Stimulated activated CD4-positive, alpha-beta T cell treated with anti-CD3 and anti-CD28 coated beads, Interleukin-2, amount 100 ng/mL, for 24 hours (primary cell): Measurements from ENCODE around the gene ZFHX3.
A peak's percentile ranks its signal among the peaks of the same experiment; 100 is the strongest.

ENCODE experiments used
- DNase-seq, 2 donors: peaks; one replicate each; pipeline ENCODE4 v3.0.0-alpha.2; 2020

Gene ZFHX3

DNA sequence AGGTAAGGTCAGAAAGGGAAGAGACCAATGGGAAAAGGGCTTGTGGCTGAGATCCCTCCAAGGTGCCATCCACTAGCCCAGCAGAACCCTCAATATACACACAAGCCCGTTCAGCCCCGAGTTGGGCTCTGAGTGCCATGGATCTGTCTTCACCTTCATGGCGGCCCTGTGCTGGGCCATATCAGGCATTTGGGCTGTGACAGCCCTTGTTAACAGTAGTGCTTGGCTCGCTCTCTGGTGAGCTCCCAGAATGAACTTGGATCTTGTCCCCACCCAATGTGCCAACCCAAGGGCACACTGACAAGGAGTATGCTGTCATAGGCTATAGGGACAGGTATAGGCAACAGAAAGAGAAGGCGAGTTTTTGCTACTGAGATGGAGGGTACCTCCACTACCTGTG, 182.7 kb downstream of the ZFHX3 start:
- no peak for DNase-seq

GRCh38 chr16:72864130-72864833, 183.6 kb downstream of the ZFHX3 start:
- DNase-seq, result no peak

- no peak for DNase-seq
Measured at GRCh38 chr16:72862090-72862489, 185.8 kb downstream of the ZFHX3 start.

DNA sequence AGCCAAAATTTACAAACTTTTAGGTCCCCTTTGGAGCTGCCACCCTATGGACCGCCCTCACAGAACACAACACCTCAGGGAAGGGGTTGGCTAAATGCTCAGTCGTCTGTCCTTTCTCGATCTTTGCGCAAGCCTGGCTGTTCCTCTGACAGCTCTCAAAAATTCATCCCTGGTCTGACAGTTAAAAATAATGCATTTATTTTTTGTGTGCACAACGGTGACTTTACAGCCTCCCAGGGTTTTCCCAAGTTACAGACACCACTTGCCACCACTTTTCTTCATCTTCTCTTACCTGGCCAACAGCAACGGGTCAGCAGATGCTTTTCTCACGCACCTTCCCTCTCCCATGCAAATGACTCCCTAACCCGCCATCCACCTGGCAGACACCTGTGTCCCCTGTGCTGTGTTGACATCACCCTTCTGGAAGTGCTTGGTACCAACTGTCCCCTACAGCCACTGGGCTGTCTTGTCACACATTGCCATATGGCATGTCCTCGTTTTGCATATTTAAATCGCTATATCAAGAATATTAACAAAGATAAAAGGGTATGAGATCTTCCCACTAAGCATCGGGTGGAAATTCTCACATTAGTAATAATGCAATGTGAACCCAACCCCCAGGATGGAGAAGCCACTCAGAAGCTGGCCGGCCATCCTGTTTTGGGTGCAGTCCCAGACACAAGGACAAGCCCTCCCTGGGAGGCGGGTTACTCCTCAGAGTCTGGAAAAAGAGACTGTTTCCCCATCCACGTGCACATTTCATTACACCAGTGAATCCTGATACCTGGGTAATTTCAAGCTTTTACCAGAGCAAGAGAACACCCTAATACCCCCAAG, 187.0 kb downstream of the ZFHX3 start:
- no peak for DNase-seq

DNA sequence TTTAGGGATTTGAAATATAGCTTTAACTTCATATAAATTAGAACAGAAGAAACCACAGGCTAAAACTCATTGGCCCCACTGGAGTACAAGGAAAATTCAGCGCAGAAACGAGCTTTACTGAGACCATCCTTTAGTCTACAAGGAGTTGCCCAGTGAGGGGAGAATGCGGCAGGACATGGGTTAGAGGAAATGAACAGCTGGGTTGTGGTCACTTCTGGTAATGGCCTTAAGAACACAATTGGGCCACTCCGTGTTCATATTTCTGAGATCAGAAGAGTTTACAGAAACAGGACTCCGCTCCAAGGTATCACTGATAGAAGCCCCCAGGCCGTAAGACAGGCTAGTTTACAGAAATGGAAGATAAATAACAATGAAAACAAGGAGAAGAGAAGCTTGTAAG, 188.3 kb downstream of the ZFHX3 start:
- no peak for DNase-seq

DNA sequence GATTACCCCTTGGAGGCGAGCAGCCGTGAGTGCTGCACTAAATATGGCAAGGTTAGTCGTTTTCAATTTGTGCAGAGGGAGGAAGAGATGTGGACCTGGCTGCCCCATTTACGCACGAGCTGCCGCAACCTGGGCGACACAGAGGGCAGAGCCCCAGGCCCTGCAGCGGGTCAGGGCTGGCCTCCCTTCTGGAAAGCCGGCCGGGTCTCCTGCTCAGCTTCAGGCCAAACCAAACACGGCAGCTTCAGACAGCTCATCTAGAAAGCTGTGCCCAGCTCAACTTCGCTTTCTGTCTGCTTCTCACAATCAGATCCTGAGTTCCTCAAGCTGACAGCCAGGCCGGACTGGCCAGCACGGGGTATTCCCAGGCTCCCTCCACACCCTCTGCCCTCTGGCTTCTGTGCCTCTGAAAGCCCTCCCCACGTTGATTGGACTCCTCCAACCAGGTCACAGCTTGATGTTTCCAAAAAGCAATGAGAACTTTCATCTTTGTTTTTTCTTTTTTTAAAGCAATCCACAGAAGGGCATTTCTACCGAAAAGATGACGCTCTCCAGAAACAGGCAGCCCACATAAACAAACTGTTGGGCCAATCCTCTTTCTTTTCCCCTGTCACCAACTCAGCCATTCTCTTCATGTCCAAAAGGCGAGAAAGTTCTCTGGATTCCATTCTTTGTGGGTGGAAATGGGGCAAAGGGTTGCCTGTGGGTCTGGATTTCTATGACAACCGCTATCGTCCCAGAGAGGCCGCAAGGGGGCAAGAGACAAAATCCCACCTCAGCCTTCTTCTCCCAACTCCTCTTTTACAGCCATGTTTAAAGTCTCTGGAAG, 189.0 kb downstream of the ZFHX3 start:
- DNase-seq, result no peak

DNA sequence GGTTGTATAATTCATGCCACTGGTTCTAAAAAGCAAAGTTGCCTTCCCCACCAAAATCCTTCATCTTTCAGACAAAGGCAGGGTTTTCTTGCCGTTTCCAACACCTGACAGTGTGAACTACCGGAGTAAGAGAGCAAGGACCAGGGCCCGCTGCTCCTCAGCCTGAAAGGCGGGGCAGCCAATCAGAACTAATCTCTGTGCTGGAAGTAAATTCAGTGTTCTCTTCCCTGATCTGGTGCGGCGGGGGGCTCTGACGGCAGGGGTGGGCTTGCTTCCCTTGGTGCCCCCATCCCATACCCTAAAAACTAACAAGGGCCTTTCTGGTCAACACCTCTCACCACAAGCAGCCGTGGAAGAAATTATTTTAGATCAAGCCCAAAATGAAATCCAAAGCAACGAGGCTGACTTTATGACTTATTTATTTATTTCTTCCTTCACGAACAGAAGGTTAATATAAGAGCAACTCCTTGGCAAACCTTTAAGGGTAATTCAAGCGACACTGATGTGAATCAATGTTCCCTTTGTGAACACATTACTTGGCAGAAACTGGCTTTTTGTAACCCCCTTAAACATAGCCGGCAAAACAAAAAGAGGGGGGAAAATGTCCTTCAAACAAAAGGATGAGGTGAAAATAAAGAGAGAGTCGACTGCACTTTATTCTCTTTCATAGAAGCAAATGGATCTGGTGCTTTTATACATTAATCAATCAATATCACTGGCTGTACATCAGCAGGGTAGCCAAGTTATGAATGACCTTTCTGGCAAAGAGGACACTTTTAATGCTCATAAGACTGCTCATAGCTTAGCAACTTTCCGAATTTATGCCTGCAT, 189.9 kb downstream of the ZFHX3 start:
- DNase-seq, result no peak

DNA sequence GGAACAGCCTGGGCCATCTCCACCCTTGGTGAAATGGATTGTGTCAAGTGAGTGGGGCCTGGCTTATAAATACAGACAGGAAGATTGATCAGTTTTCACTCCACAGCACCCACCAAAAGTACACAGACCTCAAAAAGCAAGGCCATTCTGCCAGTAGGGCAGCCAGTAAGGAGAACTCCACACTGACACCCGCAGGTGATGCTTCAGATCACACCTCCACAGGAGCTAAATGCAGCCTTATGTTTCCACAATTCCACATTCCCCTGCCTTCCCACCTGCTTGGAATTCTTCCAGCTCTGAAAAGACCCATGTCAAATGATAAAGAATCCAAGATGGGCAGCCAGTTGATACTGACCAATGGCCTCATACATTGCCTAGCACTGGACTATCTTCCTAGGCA, 191.1 kb downstream of the ZFHX3 start:
- peak in 1 of 2 donors; percentile 20 for DNase-seq

DNA sequence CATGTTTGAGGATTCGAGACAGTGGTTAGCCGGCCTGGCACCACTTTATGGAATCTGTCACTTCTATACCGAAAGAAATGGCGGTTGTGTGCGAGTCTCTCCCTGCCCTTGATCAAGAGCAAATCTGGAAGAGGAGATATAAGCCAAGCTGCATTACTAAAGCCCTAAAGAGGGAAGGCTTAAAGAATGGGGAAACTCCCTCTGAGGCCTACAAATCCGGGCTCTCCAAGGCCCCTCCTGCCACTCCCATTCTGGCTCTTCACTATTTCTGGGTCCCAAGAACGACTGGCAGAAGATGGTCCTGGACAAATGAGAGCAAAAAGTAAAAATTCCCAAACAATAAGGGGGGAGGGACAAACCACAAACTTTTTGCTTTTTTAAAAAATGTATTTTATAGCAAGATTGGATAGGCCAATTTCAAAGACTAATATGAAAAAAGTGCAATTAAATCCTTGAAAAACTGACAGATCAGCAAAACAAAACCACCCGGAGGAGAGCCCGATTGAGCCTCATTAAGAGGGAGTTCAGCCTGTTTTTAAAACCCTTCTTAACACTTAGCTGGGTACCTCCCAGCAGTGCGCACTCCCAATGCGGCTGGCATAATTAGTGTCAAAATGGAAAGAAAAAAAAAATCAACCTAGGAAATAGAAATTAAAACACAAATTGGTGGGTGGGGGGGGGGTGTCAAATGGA, 193.5 kb downstream of the ZFHX3 start:
- no peak for DNase-seq

DNA sequence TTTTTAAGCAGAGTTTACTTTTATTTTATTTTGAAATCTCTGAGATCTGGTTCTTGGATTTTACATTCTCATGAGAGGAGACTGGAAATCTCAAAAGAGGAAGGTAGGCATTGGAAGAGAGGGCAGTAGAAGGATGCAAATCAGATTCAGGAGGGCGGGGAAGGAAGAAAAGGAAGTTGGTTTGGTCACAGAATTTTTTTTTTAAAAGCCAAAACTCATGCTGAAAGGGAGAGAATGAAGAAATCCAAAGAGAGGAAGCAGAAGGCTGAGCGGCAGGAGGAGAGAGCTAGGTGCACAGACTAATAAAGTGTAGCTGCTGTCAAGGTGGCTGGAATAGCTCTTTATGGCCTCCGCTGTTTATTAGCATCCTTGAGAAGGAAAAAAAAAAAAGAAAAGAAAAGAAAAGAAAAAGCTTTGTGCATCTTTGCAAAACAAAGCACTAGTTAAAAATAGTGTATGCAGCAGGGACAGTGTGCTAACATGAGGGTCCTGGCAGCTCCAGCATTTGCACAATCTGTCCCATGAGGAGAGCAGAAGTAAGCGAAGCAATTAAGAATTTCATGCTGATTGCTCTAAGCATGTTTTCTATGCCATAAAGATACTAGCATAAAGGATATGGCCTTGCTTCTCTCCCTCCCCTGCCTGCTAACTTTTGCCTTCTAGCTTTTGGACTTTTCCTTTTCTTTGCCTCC, 194.2 kb downstream of the ZFHX3 start:
- DNase-seq, result no peak

DNA sequence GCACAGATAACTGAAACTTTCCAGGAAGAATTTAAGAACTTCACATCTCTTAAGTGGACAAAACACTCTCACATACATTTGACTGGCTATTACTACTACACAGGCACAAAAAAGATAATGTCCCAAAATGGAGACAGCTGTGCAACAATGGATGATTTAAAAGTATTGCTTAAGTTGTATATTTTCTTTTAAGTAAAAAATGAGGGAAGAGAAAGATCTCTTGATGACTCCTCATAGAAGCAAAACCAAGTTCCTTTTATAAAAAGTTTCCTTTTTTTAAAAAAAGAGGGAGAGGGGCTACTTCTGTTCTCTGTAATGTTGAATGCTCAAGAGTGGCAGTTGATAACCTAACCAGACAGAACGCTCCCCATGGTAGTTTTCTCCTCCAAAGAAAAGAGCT, 195.5 kb downstream of the ZFHX3 start:
- no peak for DNase-seq

GRCh38 chr16:72850853-72851252, 197.1 kb downstream of the ZFHX3 start:
- DNase-seq, result no peak

- DNase-seq, result no peak
Measured at GRCh38 chr16:72850021-72850420, 197.9 kb downstream of the ZFHX3 start.

DNA sequence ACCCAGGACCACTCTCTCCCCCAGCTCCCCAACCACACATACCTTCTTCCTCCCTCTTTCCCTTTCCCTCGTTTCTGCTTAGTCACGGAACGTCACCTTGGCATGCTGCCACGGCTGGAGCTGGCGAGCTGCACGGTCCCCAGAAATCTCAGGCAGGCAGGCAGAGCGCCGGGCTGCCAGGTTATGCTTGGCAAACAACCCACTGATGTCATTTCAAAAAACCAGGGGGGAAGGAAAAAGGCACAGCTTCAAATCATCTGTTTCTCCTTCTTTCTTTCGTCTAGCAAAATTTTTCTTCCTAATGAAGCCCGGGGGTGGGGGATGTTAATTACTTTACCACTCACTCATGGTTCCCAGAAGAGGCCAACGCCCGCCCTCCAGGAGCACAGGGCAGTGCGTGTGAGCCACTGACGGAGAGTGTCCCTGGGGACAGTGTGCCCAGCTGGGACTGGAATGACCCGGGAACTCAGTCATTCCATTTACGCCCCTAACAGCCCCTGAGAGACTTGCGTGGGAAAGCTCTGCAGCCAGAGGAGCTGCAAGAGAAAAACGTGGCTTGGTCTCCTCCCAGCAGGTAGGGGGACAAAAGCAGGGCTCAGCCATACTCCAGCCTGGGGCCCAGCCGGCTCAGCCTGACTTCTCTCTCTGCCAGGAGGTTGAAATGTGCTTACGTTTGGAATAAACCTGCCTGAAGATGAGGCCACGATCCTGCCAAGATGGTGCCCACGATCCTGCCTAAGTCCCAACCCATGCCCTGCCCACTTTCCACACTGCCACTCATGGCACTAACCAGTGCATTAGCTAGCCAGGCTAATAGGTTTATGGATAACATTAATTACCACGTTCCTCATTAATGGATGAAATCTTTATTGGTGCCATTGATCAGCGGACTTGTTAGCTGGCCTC, 198.9 kb downstream of the ZFHX3 start:
- no peak for DNase-seq

DNA sequence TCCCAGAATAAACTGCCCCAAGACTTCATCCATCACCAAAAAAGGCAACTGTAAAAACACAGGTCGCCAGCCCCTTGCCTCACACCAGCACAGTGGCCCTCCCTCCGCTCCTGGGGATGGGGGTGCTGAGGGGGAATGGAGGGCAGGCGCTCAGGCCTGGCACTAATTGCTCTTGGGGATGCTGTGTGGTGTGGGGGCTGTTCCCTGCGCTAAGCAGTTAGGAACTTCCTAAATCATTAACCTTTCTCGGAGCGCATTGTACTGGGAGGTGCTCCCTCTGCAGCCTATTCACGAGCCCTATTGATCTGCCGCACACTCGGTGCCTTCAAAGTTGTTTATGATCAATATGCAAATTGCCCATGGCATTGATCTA, 199.9 kb downstream of the ZFHX3 start:
- DNase-seq, result no peak

GRCh38 chr16:72847187-72848027, 200.5 kb downstream of the ZFHX3 start:
- DNase-seq, result peak in 1 of 2 donors; percentile 4

GRCh38 chr16:72846594-72846993, 201.3 kb downstream of the ZFHX3 start:
- DNase-seq, result no peak

DNA sequence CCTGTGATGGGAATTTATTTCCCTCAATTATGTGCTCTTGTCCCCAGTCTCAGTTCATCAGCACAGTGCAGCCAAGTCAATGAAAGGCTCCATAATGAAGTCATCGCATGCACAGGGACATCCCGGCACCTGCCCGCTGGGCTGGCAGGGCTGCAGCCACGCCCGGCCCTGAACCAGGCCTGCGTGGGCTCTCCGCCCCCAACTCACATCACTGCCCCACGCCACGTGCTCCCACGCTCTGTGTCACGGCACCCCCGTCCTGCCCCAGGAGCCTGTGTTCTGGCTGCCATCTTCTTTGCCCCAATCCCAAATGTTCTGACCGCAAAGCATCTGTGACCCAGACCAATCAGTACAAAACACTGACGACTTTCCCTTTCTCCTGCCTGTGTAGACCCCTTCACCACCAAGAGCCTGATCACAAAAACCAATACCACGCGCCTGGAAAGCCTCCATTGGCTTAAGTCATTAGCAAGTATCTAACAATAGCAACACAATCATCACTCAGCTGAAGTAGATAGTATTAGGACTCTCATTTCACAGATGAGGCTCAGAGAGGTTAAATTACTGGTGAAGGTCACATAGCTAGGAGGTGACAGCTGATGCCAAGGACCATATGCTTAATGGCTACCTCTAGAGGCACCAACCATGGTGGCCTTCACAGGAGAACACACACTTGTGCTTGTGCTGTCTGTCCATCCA, 202.5 kb downstream of the ZFHX3 start:
- DNase-seq, result no peak
